ENCODE data around the gene ZDHHC14.

ZDHHC14 gene

GRCh38 chr6:157436944-157437336, 56.0 kb downstream of the ZDHHC14 start:
- DNase-seq (ENCODE audit: low read depth in 2 of 2): no peak
- TF ChIP-seq CTCF (IDR thresholded peaks at IDR 0.05; ENCODE audit: low read depth, low read length): no peak
- H3K4me3 ChIP-seq (replicated peaks in 1 of 2; ENCODE audit: low read depth in 2 of 2, low read length in 2 of 2): no peak overlapping the region

GRCh38 chr6:157438611-157439111, 57.7 kb downstream of the ZDHHC14 start:
- TF ChIP-seq CTCF (IDR thresholded peaks at IDR 0.05; ENCODE audit: low read depth, low read length): no peak
- peak; percentile 27 to 58 for DNase-seq (ENCODE audit: low read depth in 2 of 2)
- H3K4me3 ChIP-seq (replicated peaks in 1 of 2; ENCODE audit: low read depth in 2 of 2, low read length in 2 of 2): no peak overlapping the region

- DNase-seq (ENCODE audit: low read depth in 2 of 2): no peak
- no peak overlapping the region for H3K4me3 ChIP-seq (replicated peaks in 1 of 2; ENCODE audit: low read depth in 2 of 2, low read length in 2 of 2)
Observed at GRCh38 chr6:157440171-157440570, 59.2 kb downstream of the ZDHHC14 start.

GRCh38 chr6:157442291-157442690, 61.3 kb downstream of the ZDHHC14 start:
- no peak for TF ChIP-seq CTCF (IDR thresholded peaks at IDR 0.05; ENCODE audit: low read depth, low read length)
- DNase-seq (ENCODE audit: low read depth in 2 of 2): peak; percentile 19 to 59
- H3K4me3 ChIP-seq (replicated peaks in 1 of 2; ENCODE audit: low read depth in 2 of 2, low read length in 2 of 2): no peak overlapping the region

More at GRCh38 chr6:157440171-157440570, 59.2 kb downstream of the ZDHHC14 start:
- no peak for TF ChIP-seq CTCF (IDR thresholded peaks at IDR 0.05; ENCODE audit: low read depth, low read length)

GRCh38 chr6:157443066-157443800, 62.2 kb downstream of the ZDHHC14 start:
- DNase-seq (ENCODE audit: low read depth in 2 of 2): peak; percentile 38 to 80
- H3K4me3 ChIP-seq (replicated peaks in 1 of 2; ENCODE audit: low read depth in 2 of 2, low read length in 2 of 2): no peak overlapping the region
- TF ChIP-seq CTCF (IDR thresholded peaks at IDR 0.05; ENCODE audit: low read depth, low read length): no peak

GRCh38 chr6:157445277-157446009, 64.5 kb downstream of the ZDHHC14 start:
- no peak for TF ChIP-seq CTCF (IDR thresholded peaks at IDR 0.05; ENCODE audit: low read depth, low read length)
- DNase-seq (ENCODE audit: low read depth in 2 of 2): no peak
- no peak overlapping the region for H3K4me3 ChIP-seq (replicated peaks in 1 of 2; ENCODE audit: low read depth in 2 of 2, low read length in 2 of 2)

All from cardiac fibroblast (primary cell).